SU-DHL-6 (cell line): ENCODE measurements around the gene AJUBA.
A peak's percentile ranks its signal among the peaks of the same experiment; 100 is the strongest.

Experiments used
- H2AFZ ChIP-seq: fragments of 200-600 bp; sonication (generic); 2 replicates; pipeline ENCODE4 v1.6.1; 2014; ENCODE audit warnings: low read depth, mild to moderate bottlenecking, moderate library complexity, mixed read lengths, antibody characterized with exemption, low read length; ENCODE audit not compliant: severe bottlenecking
- H3F3A ChIP-seq: fragments of 200-600 bp; shearing (Covaris generic); 2 replicates; pipeline ENCODE4 v1.6.0; 2016; ENCODE audit warnings: antibody characterized with exemption, mild to moderate bottlenecking; ENCODE audit not compliant: insufficient read depth
- H3K27ac ChIP-seq: fragments of 200-600 bp; sonication (generic); 2 replicates; pipeline ENCODE4 v1.5.1; 2016; ENCODE audit warnings: low read depth, mild to moderate bottlenecking, low read length, moderate library complexity, mixed read lengths
- H3K27me3 ChIP-seq: fragments of 200-600 bp; sonication (generic), shearing (Covaris generic); 2 replicates; pipeline ENCODE4 v1.6.0; 2014; ENCODE audit warnings: mild to moderate bottlenecking, low read length
- H3K36me3 ChIP-seq: fragments of 200-600 bp; sonication (generic); 2 replicates; pipeline ENCODE4 v1.6.1; 2014; ENCODE audit warnings: mild to moderate bottlenecking, low read length, mixed read lengths
- H3K4me2 ChIP-seq: fragments of 300-600, 200-600 bp; shearing (Covaris generic), sonication (generic); 2 replicates; pipeline ENCODE4 v1.6.0; 2014; ENCODE audit warnings: low read length, low read depth, mild to moderate bottlenecking; ENCODE audit not compliant: poor library complexity, severe bottlenecking
- H3K4me3 ChIP-seq: fragments of 200-600 bp; sonication (generic); 2 replicates; pipeline ENCODE4 v1.5.1; 2014; ENCODE audit warnings: antibody characterized with exemption, low read length, mild to moderate bottlenecking, mixed read lengths; ENCODE audit not compliant: insufficient read depth, poor library complexity, severe bottlenecking
- H3K79me2 ChIP-seq: fragments of 200-600 bp; sonication (generic); 2 replicates; pipeline ENCODE4 v1.6.1; 2014; ENCODE audit warnings: mild to moderate bottlenecking, low read length, moderate library complexity; ENCODE audit not compliant: insufficient read depth
- H3K9ac ChIP-seq: fragments of 200-600 bp; sonication (generic); 2 replicates; pipeline ENCODE4 v1.7.0; 2014; ENCODE audit warnings: mild to moderate bottlenecking, low read length
- H3K9me2 ChIP-seq: fragments of 200-600 bp; sonication (generic); replicated peaks from 2 replicates; pipeline ENCODE4 v1.6.1; 2014; ENCODE audit warnings: low read length; ENCODE audit not compliant: insufficient read depth
- H3K9me3 ChIP-seq: fragments of 200-600 bp; sonication (generic); 2 replicates; pipeline ENCODE4 v1.6.1; 2014; ENCODE audit warnings: low read length, mixed read lengths; ENCODE audit not compliant: insufficient read depth
- H4K20me1 ChIP-seq: fragments of 200-600 bp; sonication (generic); 2 replicates; pipeline ENCODE4 v1.6.1; 2014; ENCODE audit warnings: low read depth, mild to moderate bottlenecking, antibody characterized with exemption, low read length, moderate library complexity, mixed read lengths
- CTCF ChIP-seq: fragments of 200-600 bp; sonication (generic); IDR thresholded peaks from one replicate; pipeline ENCODE4 v1.5.1; 2017; ENCODE audit warnings: antibody characterized with exemption, mild to moderate bottlenecking, low read length, moderate library complexity; ENCODE audit not compliant: insufficient read depth, poor library complexity, severe bottlenecking
- EZH2phosphoT487 ChIP-seq: fragments of 200-600 bp; sonication (generic), shearing (Covaris generic); conservative IDR thresholded peaks from 2 replicates; pipeline ENCODE4 v1.6.1; 2018; ENCODE audit warnings: mild to moderate bottlenecking, antibody characterized with exemption, low read length, moderate library complexity, mixed read lengths

Gene AJUBA

GRCh38 chr14:22926316-22926715 lies 56.0 kb downstream of the AJUBA start:
- peaks cover 3% of the 10 kb centered on the region; the same call in 1 of the 2 replicates for H3K36me3 ChIP-seq
- H3K4me2 ChIP-seq: peak overlapping the region; percentile 18
- no peak overlapping the region for H3K9ac ChIP-seq
- no peaks in the 10 kb centered on the region for H3K9me2 ChIP-seq
- peaks cover 6% of the 10 kb centered on the region; the same call in 1 of the 2 replicates for H3F3A ChIP-seq
- H3K27ac ChIP-seq: no peak overlapping the region
- H2AFZ ChIP-seq: no peak overlapping the region
- no peaks in the 10 kb centered on the region for H3K9me3 ChIP-seq
- H3K27me3 ChIP-seq: no peaks in the 10 kb centered on the region
- no peaks in the 10 kb centered on the region for H4K20me1 ChIP-seq
- peaks cover 14% of the 10 kb centered on the region for H3K79me2 ChIP-seq
- TF ChIP-seq CTCF: no peak
- no peak for TF ChIP-seq EZH2phosphoT487
- no peak overlapping the region for H3K4me3 ChIP-seq

GRCh38 chr14:22925513-22925912 lies 56.8 kb downstream of the AJUBA start:
- Histone ChIP-seq H3K36me3 (peaks cover 3% of the 10 kb centered on the region; the same call in 1 of the 2 replicates), H3K4me2 (no peak overlapping the region), H3K27ac (no peak overlapping the region)

GRCh38 chr14:22923746-22924145 lies 58.6 kb downstream of the AJUBA start:
- Histone ChIP-seq H3K4me3 (no peak overlapping the region), H3K4me2 (no peak overlapping the region), H3K9me2 (no peaks in the 10 kb centered on the region), H3K36me3 (peaks cover 3% of the 10 kb centered on the region; the same call in 1 of the 2 replicates), H3K27me3 (no peaks in the 10 kb centered on the region), H3K9ac (no peak overlapping the region), H3K79me2 (peaks cover 10% of the 10 kb centered on the region), H3K27ac (no peak overlapping the region), H2AFZ (no peak overlapping the region), H4K20me1 (no peaks in the 10 kb centered on the region), H3F3A (peaks cover 10% of the 10 kb centered on the region), H3K9me3 (no peaks in the 10 kb centered on the region)
- TF ChIP-seq EZH2phosphoT487: no peak
- TF ChIP-seq CTCF: no peak

More at GRCh38 chr14:22925513-22925912, 56.8 kb downstream of the AJUBA start:
- Histone ChIP-seq H3K9me3 (no peaks in the 10 kb centered on the region), H3K9ac (no peak overlapping the region), H2AFZ (no peak overlapping the region), H3K4me3 (no peak overlapping the region), H3K79me2 (peaks cover 14% of the 10 kb centered on the region), H4K20me1 (no peaks in the 10 kb centered on the region), H3K27me3 (no peaks in the 10 kb centered on the region), H3F3A (peaks cover 8% of the 10 kb centered on the region; the same call in 1 of the 2 replicates), H3K9me2 (no peaks in the 10 kb centered on the region)
- TF ChIP-seq CTCF (no peak), EZH2phosphoT487 (no peak)
